HG03439 (cell line): ENCODE data around the gene BACE1.
"Not testable (repeated sequence)": the region's sequence is repeated elsewhere in the genome, so short reads cannot be mapped to it uniquely, and the experiment has no call there.

Experiments used
- ATAC-seq: cut with Tn5 transposase; IDR thresholded peaks from one replicate; pipeline ENCODE4 v1.9.1; 2021; ENCODE audit warnings: mild to moderate bottlenecking, moderate library complexity; ENCODE audit not compliant: unreplicated experiment

BACE1 gene

GRCh38 chr11:117316197-117316961 lies at the start of gene BACE1:
Gene BACE1 (minus strand): TSS chr11:117316256. CDS start chr11:117315795, 461 bp downstream.
- ATAC-seq: no peak

- ATAC-seq: no peak
Observed at GRCh38 chr11:117361432-117361831, 45.4 kb upstream of the BACE1 start.

DNA sequence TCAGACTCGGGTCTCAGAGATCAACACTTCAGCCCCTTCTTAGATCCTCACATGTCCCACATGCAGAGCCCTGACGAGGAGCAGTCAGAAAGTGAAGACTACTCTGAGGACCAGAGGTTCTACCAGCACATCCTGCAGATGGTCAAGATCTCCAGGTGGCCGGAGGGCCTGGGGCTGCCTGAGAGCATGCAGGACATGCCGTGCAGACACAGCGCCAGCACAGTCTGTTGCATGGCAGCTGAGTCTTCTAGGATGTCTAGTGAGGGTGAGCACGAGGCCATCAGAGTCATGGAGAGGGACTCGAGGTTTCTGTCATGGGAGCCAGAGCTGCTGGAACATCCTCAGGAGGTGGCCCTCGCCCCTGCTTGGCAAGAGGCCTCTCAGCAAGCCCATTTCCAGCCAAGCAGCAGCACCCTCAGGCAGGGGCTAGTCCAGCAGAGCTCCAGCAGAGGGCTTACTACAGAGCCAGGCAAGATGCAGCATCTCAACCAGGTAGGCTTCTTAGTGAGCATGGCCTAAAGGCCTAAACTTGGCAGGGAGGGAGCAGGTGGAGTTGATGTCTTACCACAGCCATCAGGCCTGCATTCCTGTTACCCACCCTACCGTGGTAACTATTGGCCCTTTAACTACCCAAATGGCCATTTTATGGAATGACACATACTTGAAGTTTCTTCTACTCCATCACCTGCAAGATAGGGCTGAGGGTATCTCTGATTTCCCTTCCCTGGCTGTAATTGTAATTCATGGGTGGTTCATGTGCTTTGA lies 40.3 kb upstream of the BACE1 start:
- ATAC-seq: no peak

- ATAC-seq: no peak
Observed at GRCh38 chr11:117354550-117354949, 38.5 kb upstream of the BACE1 start.

DNA sequence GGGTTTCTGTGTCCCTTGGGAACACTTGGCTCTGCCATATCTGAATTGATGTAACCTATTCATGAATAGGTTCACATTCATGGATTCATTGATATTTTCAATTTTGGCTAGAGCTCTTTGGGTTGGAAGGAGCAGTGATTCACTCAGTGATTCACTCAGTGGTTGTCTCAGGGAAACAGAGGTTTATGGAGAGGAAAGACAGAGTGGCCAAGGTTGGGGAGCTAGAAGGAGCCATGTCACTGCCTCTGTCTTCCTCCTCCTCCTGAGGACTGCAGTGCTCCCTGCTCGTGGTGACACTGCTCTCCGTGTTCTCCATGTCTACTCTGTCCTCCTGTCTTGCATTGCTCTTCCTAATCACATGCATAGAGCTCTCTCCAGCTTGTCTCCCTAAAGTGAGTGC lies 29.0 kb upstream of the BACE1 start:
- no peak for ATAC-seq

- ATAC-seq: no peak
Observed at GRCh38 chr11:117337076-117337475, 21.0 kb upstream of the BACE1 start.

DNA sequence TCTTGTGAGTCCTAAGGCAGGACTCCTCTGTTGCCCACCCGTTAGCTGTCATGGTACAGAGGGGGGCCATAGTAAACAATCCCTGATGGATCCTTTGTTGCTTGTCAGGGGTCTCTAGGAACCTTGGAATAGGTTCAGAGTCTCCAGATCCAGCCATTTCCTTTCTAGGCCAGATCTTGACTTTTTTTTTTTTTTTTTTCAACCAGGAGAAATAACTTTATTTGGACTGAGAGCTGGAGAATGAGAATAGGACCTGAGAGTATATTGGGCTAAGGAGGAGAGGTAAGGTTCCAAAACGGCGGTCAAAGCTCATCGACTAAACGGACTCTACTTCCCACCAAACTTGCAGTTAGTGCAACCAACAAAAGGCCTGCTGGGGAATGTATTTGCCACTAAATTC lies 19.3 kb upstream of the BACE1 start:
- no peak for ATAC-seq

DNA sequence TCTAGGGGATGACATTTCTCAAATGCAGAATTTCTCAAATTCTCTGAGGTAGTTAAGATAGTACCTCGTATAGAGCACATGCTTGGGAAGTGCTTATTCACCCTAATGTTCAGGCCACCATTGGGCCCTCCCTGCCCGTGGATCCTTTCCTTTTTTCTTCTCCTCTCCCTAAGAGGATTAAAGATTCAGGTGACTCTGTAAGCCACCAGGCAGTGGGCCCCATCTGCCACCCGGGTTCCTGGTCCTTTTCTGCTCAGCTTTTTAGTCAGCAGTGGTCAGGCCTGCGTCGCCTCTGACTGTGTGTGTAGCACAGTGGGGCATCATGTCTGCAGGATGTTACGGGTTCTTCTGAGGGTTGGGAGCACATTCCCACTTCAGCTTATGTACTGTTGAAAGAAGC lies 18.8 kb upstream of the BACE1 start:
- no peak for ATAC-seq

- ATAC-seq: no peak
Observed at GRCh38 chr11:117333917-117334316, 17.9 kb upstream of the BACE1 start.

- ATAC-seq: no peak
Observed at GRCh38 chr11:117332843-117333242, 16.8 kb upstream of the BACE1 start.

GRCh38 chr11:117328375-117329010 lies 12.4 kb upstream of the BACE1 start:
- ATAC-seq: no peak

DNA sequence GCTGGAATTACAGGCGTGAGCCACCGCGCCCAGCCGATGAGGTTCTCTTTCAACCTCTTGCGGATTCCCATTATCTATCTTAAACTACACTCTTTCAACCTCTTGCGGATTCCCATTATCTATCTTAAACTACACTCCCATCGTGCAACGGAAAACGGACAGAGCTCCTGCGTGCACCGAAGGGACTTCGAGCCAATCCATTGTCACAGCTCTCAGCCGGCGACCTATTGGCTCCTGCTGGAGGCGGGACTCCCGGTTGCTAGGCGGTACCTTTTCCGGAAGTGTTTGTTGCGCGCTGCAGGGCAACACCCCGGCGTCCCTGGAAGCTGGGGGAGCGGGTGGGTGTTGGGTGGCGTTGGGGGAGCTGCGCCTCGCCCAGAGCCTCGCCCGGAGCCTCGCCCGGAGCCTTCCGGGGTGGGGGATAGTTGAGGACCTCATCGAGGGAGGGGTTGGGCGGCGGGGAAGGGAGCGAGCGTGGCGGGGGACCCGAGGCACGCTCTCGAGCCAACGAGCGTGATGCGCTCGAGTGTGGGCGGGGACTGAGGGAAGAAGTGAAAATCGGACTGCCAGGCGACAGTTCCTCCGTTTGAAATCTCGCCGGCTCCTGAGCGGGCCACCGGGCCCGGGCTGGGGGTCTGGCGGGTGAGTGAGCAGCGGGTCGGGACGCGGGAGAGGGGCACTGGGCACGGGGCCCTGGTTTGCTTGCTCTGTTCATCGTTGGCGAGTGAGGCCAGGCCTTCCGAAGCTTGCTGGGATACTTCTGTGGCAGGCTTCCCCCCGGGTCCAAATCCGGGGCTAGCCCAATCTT lies 11.7 kb upstream of the BACE1 start, which contains the start of gene CEP164:
TSS of gene CEP164 (plus strand) at position 288 of the 808 bp plus-strand sequence. CDS start 10,733 bp downstream, outside the sequence.
- peak; percentile 95 for ATAC-seq

- not testable (repeated sequence) for ATAC-seq
Observed at GRCh38 chr11:117327255-117327566, 11.2 kb upstream of the BACE1 start.

DNA sequence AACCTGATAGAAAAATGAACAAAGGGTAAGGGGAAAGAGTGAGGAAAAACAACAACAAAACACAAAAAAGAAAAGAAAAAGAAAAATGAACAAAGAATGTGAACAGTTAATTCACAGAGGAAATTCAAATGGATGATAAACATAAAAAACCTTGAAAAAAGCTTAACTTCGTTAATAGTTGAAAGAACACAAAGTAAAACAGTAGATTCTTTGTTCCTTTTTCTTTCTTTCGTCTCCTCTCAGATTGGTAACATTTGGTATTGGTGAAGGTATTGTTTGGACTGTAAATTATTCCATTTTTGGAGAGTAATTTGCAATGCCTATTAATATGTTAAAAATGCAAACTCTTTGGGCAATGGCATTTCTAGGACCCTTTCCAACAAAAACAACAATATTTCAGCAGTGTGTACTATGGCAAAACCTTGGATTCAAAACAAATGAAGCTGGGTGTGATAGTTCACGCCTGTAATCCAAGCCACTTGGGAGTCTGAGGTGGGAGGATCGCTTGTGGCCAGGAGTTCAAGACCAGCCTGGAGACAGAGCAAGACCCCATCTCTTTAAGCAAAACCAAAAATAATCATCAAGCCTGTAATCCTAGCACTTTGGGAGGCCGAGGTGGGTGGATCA lies 3.3 kb upstream of the BACE1 start:
- no peak for ATAC-seq

DNA sequence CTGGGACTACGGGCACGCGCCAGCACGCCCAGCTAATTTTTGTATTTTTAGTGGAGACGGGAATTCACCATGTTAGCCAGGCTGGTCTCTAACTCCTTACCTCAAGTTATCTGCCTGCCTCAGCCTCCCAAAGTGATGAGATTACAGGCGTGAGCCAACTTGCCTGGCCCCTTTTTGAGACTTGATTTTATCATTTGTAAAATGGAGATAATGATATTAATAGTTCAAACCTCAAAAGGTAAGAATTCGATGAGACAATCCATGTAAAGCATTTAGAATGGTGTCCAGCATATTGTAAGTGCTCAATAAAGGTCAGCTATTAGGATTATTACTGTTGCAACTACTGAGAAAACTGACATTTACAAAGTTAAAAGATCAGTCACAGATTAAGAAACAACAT lies 2.7 kb upstream of the BACE1 start:
- no peak for ATAC-seq

DNA sequence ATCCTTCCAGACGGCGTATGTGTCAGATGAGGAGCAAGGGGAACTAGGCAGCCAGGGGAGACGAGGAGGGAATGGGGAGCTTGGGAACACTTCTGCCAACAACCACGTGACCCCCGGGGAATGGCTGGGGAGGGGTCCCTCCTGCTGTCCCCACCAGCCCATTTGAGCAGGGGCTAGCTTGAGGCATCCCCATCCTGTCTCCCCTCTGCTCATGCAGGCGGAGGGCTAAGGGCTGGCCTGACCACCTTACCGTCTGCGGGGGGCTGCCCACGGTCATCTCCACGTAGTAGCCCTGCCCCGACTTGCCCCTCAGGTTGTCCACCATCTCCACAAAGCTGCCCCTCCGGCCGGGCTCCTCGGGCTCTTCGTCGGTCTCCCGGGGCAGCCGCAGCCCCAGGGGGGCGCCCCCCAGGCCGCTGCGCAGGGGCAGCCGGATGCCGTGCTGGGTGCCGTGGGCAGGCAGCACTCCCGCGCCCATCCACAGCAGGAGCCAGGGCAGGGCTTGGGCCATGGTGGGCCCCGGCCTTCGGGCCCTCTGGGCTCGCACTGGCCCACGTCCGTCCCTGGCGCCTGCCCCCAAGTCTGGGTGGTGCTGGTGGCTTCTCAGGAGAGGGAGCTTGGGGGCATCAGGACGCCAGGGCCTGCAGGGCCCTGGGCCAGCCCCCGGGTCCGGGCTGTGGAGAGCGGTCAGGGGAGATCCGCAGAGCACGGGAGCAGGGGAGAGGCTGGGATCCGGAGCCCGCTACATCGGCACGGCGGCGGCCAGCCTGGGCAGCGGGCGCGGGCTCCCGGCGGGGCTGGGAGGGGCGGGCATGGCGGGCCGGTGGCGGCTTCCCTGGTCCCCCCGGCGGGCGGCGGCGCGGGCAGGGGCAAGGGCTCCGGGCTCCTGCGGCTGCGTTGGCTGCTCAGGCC lies 515 bp downstream of the BACE1 start:
- ATAC-seq: no peak

GRCh38 chr11:117314840-117315239 lies 1.2 kb downstream of the BACE1 start:
- ATAC-seq: no peak

- ATAC-seq: no peak
Observed at GRCh38 chr11:117313828-117314768, 2.0 kb downstream of the BACE1 start.
